GM10847 (cell line): Measurements from ENCODE around the gene CPEB4.

Experiments used
- POLR2A ChIP-seq: IDR thresholded peaks from 2 replicates; pipeline ENCODE4 v1.6.1; 2011; ENCODE audit not compliant: insufficient read length; ENCODE audit errors: extremely low read depth

The CPEB4 gene

GRCh38 chr5:173963182-173963838 lies 75.2 kb downstream of the CPEB4 start:
- TF ChIP-seq POLR2A, result no peak

GRCh38 chr5:173963867-173964441 lies 75.8 kb downstream of the CPEB4 start:
- no peak for TF ChIP-seq POLR2A

- no peak for TF ChIP-seq POLR2A
Observed at GRCh38 chr5:173964506-173964905, 76.4 kb downstream of the CPEB4 start.

- no peak for TF ChIP-seq POLR2A
Observed at GRCh38 chr5:173967241-173967640, 79.1 kb downstream of the CPEB4 start.

- TF ChIP-seq POLR2A, result no peak
Observed at GRCh38 chr5:173968154-173968797, 80.1 kb downstream of the CPEB4 start.

- no peak for TF ChIP-seq POLR2A
Observed at GRCh38 chr5:173969167-173970049, 81.3 kb downstream of the CPEB4 start.

- no peak for TF ChIP-seq POLR2A
Observed at GRCh38 chr5:173970878-173971650, 82.9 kb downstream of the CPEB4 start.

GRCh38 chr5:173971681-173972345 lies 83.7 kb downstream of the CPEB4 start:
- TF ChIP-seq POLR2A, result no peak

- no peak for TF ChIP-seq POLR2A
Observed at GRCh38 chr5:173972607-173972924, 84.4 kb downstream of the CPEB4 start.

- TF ChIP-seq POLR2A, result no peak
Observed at GRCh38 chr5:173972925-173973615, 84.9 kb downstream of the CPEB4 start.

GRCh38 chr5:173973616-173973969 lies 85.4 kb downstream of the CPEB4 start:
- TF ChIP-seq POLR2A, result no peak

GRCh38 chr5:173974688-173975239 lies 86.6 kb downstream of the CPEB4 start:
- no peak for TF ChIP-seq POLR2A

- TF ChIP-seq POLR2A, result no peak
Observed at GRCh38 chr5:173981185-173981761, 93.1 kb downstream of the CPEB4 start.
